WI38 (cell line): ENCODE results near the gene GJA9.
"Not testable (repeated sequence)": the region's sequence is repeated elsewhere in the genome, so short reads cannot be mapped to it uniquely, and the experiment has no call there.

Experiments used
- H3K4me3 ChIP-seq: 2 replicates; pipeline ENCODE4 v1.5.1; 2011; ENCODE audit warnings: low read depth, mild to moderate bottlenecking, control low read depth, low read length
- CTCF ChIP-seq: IDR thresholded peaks from 2 replicates; pipeline ENCODE4 v1.5.1; 2012; ENCODE audit warnings: low read depth, mild to moderate bottlenecking, control low read depth, low read length

The GJA9 gene

GRCh38 chr1:38839363-38839762 is 42.0 kb downstream of the GJA9 start:
- no peak for TF ChIP-seq CTCF
- H3K4me3 ChIP-seq, result no peak overlapping the region

GRCh38 chr1:38836316-38836715 is 45.1 kb downstream of the GJA9 start:
- H3K4me3 ChIP-seq, result not testable (repeated sequence)

GRCh38 chr1:38834937-38835827 is 46.2 kb downstream of the GJA9 start:
- H3K4me3 ChIP-seq, result no peak overlapping the region
- peak; percentile 56 for TF ChIP-seq CTCF

- H3K4me3 ChIP-seq, result no peak overlapping the region
- TF ChIP-seq CTCF, result no peak
Measured at GRCh38 chr1:38834221-38834782, 47.1 kb downstream of the GJA9 start.

- no peak for TF ChIP-seq CTCF
- H3K4me3 ChIP-seq, result no peak overlapping the region
Measured at GRCh38 chr1:38833146-38833545, 48.2 kb downstream of the GJA9 start.

- TF ChIP-seq CTCF, result no peak
- no peak overlapping the region for H3K4me3 ChIP-seq
Measured at GRCh38 chr1:38832370-38832734, 49.0 kb downstream of the GJA9 start.

- no peak for TF ChIP-seq CTCF
- H3K4me3 ChIP-seq, result no peak overlapping the region
Measured at GRCh38 chr1:38831731-38832369, 49.5 kb downstream of the GJA9 start.
